ENCODE results near the gene H6PD.

Gene H6PD

DNA sequence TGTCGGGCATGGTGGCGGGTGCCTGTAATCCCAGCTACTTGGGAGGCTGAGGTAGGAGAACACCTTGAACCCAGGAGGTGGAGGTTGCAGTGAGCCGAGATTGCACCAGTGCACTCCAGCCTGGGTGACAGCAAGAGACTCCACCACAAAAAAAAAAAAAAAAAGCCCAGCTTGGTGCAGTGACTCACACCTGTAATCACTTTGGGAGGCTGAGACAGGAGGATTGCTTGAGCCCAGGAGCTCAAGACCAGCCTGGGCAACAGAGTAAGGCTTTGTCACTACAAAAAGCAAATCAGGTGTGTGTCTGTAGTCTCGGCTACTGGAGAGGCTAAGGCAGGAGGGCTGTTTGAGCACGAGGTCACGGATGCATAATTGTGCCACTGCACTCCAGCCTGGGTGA lies 5.0 kb upstream of the H6PD start:
- no peaks in the 10 kb centered on the region for H3K79me2 ChIP-seq (ENCODE audit: low read length)
- H2AFZ ChIP-seq (ENCODE audit: low read depth, low read length) = no peak overlapping the region
- no peaks in the 10 kb centered on the region for H3K9me3 ChIP-seq (ENCODE audit: insufficient read depth, low read length)
- no peak overlapping the region for H3K4me3 ChIP-seq (ENCODE audit: low read length)
- no peaks in the 10 kb centered on the region for H3K27me3 ChIP-seq (ENCODE audit: low read depth, low read length)
- TF ChIP-seq EZH2phosphoT487 (IDR thresholded peaks at IDR 0.05; ENCODE audit: low read depth) = no peak
- TF ChIP-seq, protein P1, sequence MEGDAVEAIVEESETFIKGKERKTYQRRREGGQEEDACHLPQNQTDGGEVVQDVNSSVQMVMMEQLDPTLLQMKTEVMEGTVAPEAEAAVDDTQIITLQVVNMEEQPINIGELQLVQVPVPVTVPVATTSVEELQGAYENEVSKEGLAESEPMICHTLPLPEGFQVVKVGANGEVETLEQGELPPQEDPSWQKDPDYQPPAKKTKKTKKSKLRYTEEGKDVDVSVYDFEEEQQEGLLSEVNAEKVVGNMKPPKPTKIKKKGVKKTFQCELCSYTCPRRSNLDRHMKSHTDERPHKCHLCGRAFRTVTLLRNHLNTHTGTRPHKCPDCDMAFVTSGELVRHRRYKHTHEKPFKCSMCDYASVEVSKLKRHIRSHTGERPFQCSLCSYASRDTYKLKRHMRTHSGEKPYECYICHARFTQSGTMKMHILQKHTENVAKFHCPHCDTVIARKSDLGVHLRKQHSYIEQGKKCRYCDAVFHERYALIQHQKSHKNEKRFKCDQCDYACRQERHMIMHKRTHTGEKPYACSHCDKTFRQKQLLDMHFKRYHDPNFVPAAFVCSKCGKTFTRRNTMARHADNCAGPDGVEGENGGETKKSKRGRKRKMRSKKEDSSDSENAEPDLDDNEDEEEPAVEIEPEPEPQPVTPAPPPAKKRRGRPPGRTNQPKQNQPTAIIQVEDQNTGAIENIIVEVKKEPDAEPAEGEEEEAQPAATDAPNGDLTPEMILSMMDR (IDR thresholded peaks at IDR 0.05; ENCODE audit: low read depth, low read length) = no peak
- no peak overlapping the region for H3K4me2 ChIP-seq (ENCODE audit: low read length)
- no peak overlapping the region for H3K27ac ChIP-seq (ENCODE audit: low read length)
- H3K4me1 ChIP-seq (ENCODE audit: low read length) = peaks cover 5% of the 10 kb centered on the region
- no peak overlapping the region for H3K9ac ChIP-seq (ENCODE audit: low read length)
- H4K20me1 ChIP-seq (ENCODE audit: insufficient read depth, low read length) = no peaks in the 10 kb centered on the region
- H3K36me3 ChIP-seq (replicated peaks; ENCODE audit: low read depth, low read length) = no peaks in the 10 kb centered on the region

DNA sequence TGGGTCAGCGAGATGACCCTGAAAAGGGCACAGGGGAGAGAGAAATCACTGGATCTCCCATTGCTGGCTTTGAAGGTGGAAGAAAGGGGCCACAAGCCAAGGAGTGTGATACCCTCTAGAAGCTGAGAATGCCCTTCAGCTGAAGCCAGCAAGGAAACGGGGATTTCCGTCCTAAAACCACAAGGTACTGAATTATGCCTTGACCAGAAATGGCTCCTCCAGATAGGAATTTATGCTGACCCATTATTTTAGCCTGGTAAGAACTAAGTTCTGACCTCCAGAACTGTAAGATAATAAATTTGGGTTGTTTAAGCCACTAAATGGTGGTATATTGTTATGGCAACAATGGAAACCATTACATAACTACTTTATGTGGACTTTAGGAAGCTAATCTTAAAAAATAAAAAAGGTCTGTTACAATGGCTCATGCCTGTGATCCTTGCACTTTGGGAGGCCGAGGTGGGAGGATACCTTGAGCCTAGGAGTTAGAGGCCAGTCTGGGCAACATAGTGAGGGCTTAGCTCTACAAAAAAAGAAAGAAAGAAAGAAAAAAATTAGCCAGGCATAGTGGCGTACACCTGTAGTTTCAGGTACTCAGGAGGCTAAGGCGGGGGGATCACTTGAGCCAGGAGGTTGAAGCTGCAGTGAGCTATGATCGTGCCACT lies 3.6 kb upstream of the H6PD start:
- TF ChIP-seq EZH2phosphoT487 (IDR thresholded peaks at IDR 0.05; ENCODE audit: low read depth) = no peak
- TF ChIP-seq, protein P1 (IDR thresholded peaks at IDR 0.05; ENCODE audit: low read depth, low read length) = no peak
- H3K27me3 ChIP-seq (ENCODE audit: low read depth, low read length) = no peaks in the 10 kb centered on the region
- no peaks in the 10 kb centered on the region for H4K20me1 ChIP-seq (ENCODE audit: insufficient read depth, low read length)
- no peak overlapping the region for H3K27ac ChIP-seq (ENCODE audit: low read length)
- H3K4me2 ChIP-seq (ENCODE audit: low read length) = no peak overlapping the region
- no peak overlapping the region for H2AFZ ChIP-seq (ENCODE audit: low read depth, low read length)
- H3K79me2 ChIP-seq (ENCODE audit: low read length) = peaks cover 10% of the 10 kb centered on the region
- H3K36me3 ChIP-seq (replicated peaks; ENCODE audit: low read depth, low read length) = no peaks in the 10 kb centered on the region
- no peaks in the 10 kb centered on the region for H3K9me3 ChIP-seq (ENCODE audit: insufficient read depth, low read length)
- H3K4me1 ChIP-seq (ENCODE audit: low read length) = peaks cover 8% of the 10 kb centered on the region
- H3K9ac ChIP-seq (ENCODE audit: low read length) = no peak overlapping the region
- H3K4me3 ChIP-seq (ENCODE audit: low read length) = no peak overlapping the region

DNA sequence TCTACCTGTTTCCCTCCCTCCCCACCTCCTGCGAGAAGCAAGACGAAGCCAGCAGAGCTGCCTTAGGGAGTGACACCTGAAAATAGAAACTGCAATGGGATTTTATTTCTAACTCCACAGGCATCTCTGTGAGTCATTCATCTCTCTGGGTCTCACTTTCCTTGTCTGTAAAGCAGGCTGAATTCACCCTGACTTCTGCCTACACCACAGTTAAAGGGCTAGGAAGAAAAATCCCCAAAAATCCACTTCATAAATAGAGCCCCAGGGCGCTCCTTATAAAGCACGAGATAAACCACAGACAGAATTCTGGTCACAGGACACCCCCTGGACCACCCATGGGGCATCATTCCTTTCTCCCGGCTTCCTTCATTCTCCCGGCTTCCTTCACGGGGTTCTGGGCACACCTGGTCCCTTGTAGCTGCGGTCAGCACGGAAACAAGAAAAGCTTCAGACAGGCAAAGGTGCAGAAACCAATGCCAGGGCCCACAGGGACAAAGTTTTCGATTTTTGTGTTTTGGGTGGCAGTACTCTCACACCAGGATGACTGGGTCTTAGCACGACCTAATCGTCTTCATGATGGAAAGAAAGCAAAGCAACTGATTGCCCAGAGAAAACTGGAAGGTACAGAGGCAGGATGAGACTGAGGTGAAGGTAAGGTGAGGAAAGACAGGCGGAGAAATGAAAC lies 2.8 kb upstream of the H6PD start:
- H3K27me3 ChIP-seq (ENCODE audit: low read depth, low read length) = no peaks in the 10 kb centered on the region
- no peaks in the 10 kb centered on the region for H4K20me1 ChIP-seq (ENCODE audit: insufficient read depth, low read length)
- peak overlapping the region; percentile 39; the same call in 1 of the 2 replicates for H2AFZ ChIP-seq (ENCODE audit: low read depth, low read length)
- H3K4me1 ChIP-seq (ENCODE audit: low read length) = peaks cover 8% of the 10 kb centered on the region
- TF ChIP-seq, protein P1 (IDR thresholded peaks at IDR 0.05; ENCODE audit: low read depth, low read length) = no peak
- no peak for TF ChIP-seq EZH2phosphoT487 (IDR thresholded peaks at IDR 0.05; ENCODE audit: low read depth)
- no peaks in the 10 kb centered on the region for H3K36me3 ChIP-seq (replicated peaks; ENCODE audit: low read depth, low read length)
- peaks cover 10% of the 10 kb centered on the region for H3K79me2 ChIP-seq (ENCODE audit: low read length)
- H3K4me2 ChIP-seq (ENCODE audit: low read length) = peak overlapping the region; percentile 34
- H3K27ac ChIP-seq (ENCODE audit: low read length) = no peak overlapping the region
- H3K4me3 ChIP-seq (ENCODE audit: low read length) = no peak overlapping the region
- no peak overlapping the region for H3K9ac ChIP-seq (ENCODE audit: low read length)
- H3K9me3 ChIP-seq (ENCODE audit: insufficient read depth, low read length) = no peaks in the 10 kb centered on the region

DNA sequence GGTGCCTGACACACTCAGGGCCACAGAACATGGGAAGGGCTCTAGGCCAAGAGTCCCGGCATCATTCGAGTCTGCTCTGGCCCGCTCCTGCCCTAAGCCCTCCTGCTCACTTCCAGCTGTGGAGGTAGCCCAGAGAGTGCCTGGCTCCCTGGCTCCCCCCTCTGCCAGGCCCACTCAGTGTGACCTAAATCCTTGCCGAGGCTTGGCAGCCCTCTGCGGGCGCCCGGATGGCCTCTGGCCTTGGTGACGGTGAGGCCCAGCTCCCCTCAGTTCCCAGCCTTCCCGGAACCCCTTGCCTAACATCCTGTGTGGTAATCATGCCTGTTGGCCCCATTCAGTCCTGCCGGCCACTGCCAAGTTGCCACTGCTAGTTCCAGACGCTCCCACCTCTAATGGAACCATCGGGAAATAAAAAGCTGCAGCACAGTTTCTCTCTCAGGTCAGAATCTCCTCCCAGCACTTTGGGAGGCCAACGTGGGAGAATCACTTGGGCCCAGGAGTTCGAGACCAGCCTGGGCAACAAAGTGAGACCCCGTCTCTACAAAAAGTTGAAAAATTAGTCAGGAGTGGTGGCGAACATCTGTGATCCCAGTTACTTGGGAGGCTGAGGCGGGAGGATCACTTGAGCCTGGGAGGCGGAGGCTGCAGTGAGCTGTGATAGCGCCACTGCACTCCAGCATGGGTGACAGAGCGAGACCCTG lies 1.2 kb upstream of the H6PD start:
- Histone ChIP-seq H3K36me3 (replicated peaks; ENCODE audit: low read depth, low read length) (no peaks in the 10 kb centered on the region), H3K27me3 (ENCODE audit: low read depth, low read length) (no peaks in the 10 kb centered on the region), H3K27ac (ENCODE audit: low read length) (no peak overlapping the region), H3K9ac (ENCODE audit: low read length) (no peak overlapping the region), H3K4me1 (ENCODE audit: low read length) (peaks cover 8% of the 10 kb centered on the region), H3K9me3 (ENCODE audit: insufficient read depth, low read length) (no peaks in the 10 kb centered on the region), H3K4me2 (ENCODE audit: low read length) (no peak overlapping the region), H3K4me3 (ENCODE audit: low read length) (no peak overlapping the region), H4K20me1 (ENCODE audit: insufficient read depth, low read length) (no peaks in the 10 kb centered on the region), H3K79me2 (ENCODE audit: low read length) (peaks cover 10% of the 10 kb centered on the region), H2AFZ (ENCODE audit: low read depth, low read length) (no peak overlapping the region)
- TF ChIP-seq EZH2phosphoT487 (IDR thresholded peaks at IDR 0.05; ENCODE audit: low read depth) = no peak
- TF ChIP-seq, protein P1 (IDR thresholded peaks at IDR 0.05; ENCODE audit: low read depth, low read length) = no peak
